HL-60/S4 (cell line): Measurements from ENCODE around the gene AIPL1.

Source experiments
- in situ Hi-C: fragments of 300-500 bp; cut with MboI; formaldehyde crosslinking; loops from 2 replicates; pipeline ENCODE4 v1.14.3; 2022; ENCODE audit warnings: low sequenced_read_pairs

The AIPL1 gene

GRCh38 chr17:6380915-6381438 lies 53.9 kb downstream of the AIPL1 start:
- in situ Hi-C loops: no loop called here

GRCh38 chr17:6377906-6378305 lies 57.0 kb downstream of the AIPL1 start:
- in situ Hi-C loops: no loop called here

GRCh38 chr17:6376931-6377361 lies 58.0 kb downstream of the AIPL1 start:
- in situ Hi-C loops: no loop called here

- in situ Hi-C loops: no loop called here
These were observed 60.1 kb downstream of the AIPL1 start for GRCh38 chr17:6374761-6375312.

- in situ Hi-C loops: no loop called here
These were observed 60.6 kb downstream of the AIPL1 start for GRCh38 chr17:6374271-6374691.
